H9 (cell line): ENCODE measurements around the gene C1orf122. TPM values are rescaled to one million over a fixed set of nuclear protein-coding genes. Genes with fewer than 3 reads are reported as not detected.

Experiments used
- DNase-seq: peaks from one replicate; pipeline ENCODE4 v3.0.0-alpha.2; 2017
- H2AFZ ChIP-seq: one replicate; pipeline ENCODE4 v1.6.1; 2013; ENCODE audit warnings: mild to moderate bottlenecking, low read length, control low read depth, moderate library complexity
- H2AK5ac ChIP-seq: 2 replicates; pipeline ENCODE4 v1.6.1; 2013; ENCODE audit warnings: low read length, control low read depth, mixed read lengths; ENCODE audit not compliant: insufficient read length
- H2BK120ac ChIP-seq: one replicate; pipeline ENCODE4 v1.6.1; 2013; ENCODE audit warnings: low read depth, mild to moderate bottlenecking, low read length, control low read depth, inconsistent platforms; ENCODE audit not compliant: poor library complexity, severe bottlenecking
- H2BK12ac ChIP-seq: 2 replicates; pipeline ENCODE4 v1.6.1; 2013; ENCODE audit warnings: low read length, control low read depth, mixed read lengths, low read depth; ENCODE audit not compliant: insufficient read length
- H2BK15ac ChIP-seq: 2 replicates; pipeline ENCODE4 v1.6.1; 2013; ENCODE audit warnings: low read depth, low read length, control low read depth
- H2BK20ac ChIP-seq: one replicate; pipeline ENCODE4 v1.6.1; 2013; ENCODE audit warnings: low read depth, mild to moderate bottlenecking, low read length, control low read depth, inconsistent platforms; ENCODE audit not compliant: poor library complexity, severe bottlenecking
- H2BK5ac ChIP-seq: 2 replicates; pipeline ENCODE4 v1.6.1; 2013; ENCODE audit warnings: low read length, control low read depth, mixed read lengths; ENCODE audit not compliant: insufficient read length
- H3K14ac ChIP-seq: 2 replicates; pipeline ENCODE4 v1.6.1; 2013; ENCODE audit warnings: low read length, control low read depth; ENCODE audit not compliant: insufficient read depth
- H3K18ac ChIP-seq: 2 replicates; pipeline ENCODE4 v1.6.1; 2013; ENCODE audit warnings: low read depth, mild to moderate bottlenecking, mixed read lengths, low read length, control low read depth; ENCODE audit not compliant: insufficient read length
- H3K23ac ChIP-seq: 2 replicates; pipeline ENCODE4 v1.6.1; 2013; ENCODE audit warnings: low read length, control low read depth, mixed read lengths, low read depth; ENCODE audit not compliant: insufficient read length
- H3K23me2 ChIP-seq: 2 replicates; pipeline ENCODE4 v1.6.1; 2013; ENCODE audit warnings: low read depth, mild to moderate bottlenecking, mixed read lengths, low read length, control low read depth; ENCODE audit not compliant: insufficient read length, poor library complexity, severe bottlenecking
- H3K27ac ChIP-seq: 2 replicates; pipeline ENCODE4 v1.5.1; 2013; ENCODE audit warnings: low read length, control low read depth, mixed read lengths, low read depth; ENCODE audit not compliant: insufficient read length
- H3K27me3 ChIP-seq: 2 replicates; pipeline ENCODE4 v1.6.1; 2013; ENCODE audit warnings: low read length, control low read depth, inconsistent platforms; ENCODE audit not compliant: insufficient read depth
- H3K4ac ChIP-seq: 2 replicates; pipeline ENCODE4 v1.6.1; 2013; ENCODE audit warnings: low read depth, mild to moderate bottlenecking, control low read depth, inconsistent platforms, low read length, moderate library complexity
- H3K4me1 ChIP-seq: 2 replicates; pipeline ENCODE4 v1.6.1; 2013; ENCODE audit warnings: low read length, control low read depth, inconsistent platforms; ENCODE audit not compliant: insufficient read depth
- H3K4me2 ChIP-seq: 2 replicates; pipeline ENCODE4 v1.6.1; 2013; ENCODE audit warnings: low read length, control low read depth, mixed read lengths; ENCODE audit not compliant: insufficient read length, insufficient read depth
- H3K56ac ChIP-seq: 2 replicates; pipeline ENCODE4 v1.6.1; 2013; ENCODE audit warnings: low read depth, mild to moderate bottlenecking, mixed read lengths, low read length, control low read depth; ENCODE audit not compliant: insufficient read length
- H3K79me1 ChIP-seq: 2 replicates; pipeline ENCODE4 v1.6.1; 2013; ENCODE audit warnings: low read depth, mild to moderate bottlenecking, moderate library complexity, low read length, control low read depth, inconsistent platforms; ENCODE audit not compliant: insufficient read depth, poor library complexity, severe bottlenecking
- H3K79me2 ChIP-seq: 2 replicates; pipeline ENCODE4 v1.6.1; 2013; ENCODE audit warnings: low read length, control low read depth, inconsistent platforms; ENCODE audit not compliant: insufficient read depth
- H3K9ac ChIP-seq: 2 replicates; pipeline ENCODE4 v1.6.1; 2013; ENCODE audit warnings: low read length, control low read depth, mixed read lengths; ENCODE audit not compliant: insufficient read length; ENCODE audit errors: extremely low read depth
- H3K9me3 ChIP-seq: one replicate; pipeline ENCODE4 v1.6.1; 2013; ENCODE audit warnings: low read depth, low read length, inconsistent platforms; ENCODE audit not compliant: control insufficient read depth
- H3T11ph ChIP-seq: one replicate; pipeline ENCODE4 v1.6.1; 2013; ENCODE audit warnings: mild to moderate bottlenecking, low read length, control low read depth, inconsistent platforms
- H4K20me1 ChIP-seq: one replicate; pipeline ENCODE4 v1.6.1; 2013; ENCODE audit not compliant: control insufficient read depth, insufficient read length, insufficient read depth
- H4K5ac ChIP-seq: 2 replicates; pipeline ENCODE4 v1.6.1; 2013; ENCODE audit warnings: low read depth, mild to moderate bottlenecking, mixed read lengths, low read length, control low read depth; ENCODE audit not compliant: insufficient read length
- H4K8ac ChIP-seq: replicated peaks from 2 replicates; pipeline ENCODE4 v1.6.1; 2013; ENCODE audit warnings: low read length, control low read depth, mixed read lengths, low read depth; ENCODE audit not compliant: insufficient read length
- H4K91ac ChIP-seq: 2 replicates; pipeline ENCODE4 v1.6.1; 2013; ENCODE audit warnings: low read depth, mild to moderate bottlenecking, moderate library complexity, mixed read lengths, low read length, control low read depth; ENCODE audit not compliant: insufficient read length
- H3K27ac Mint-ChIP-seq, 3 experiments: 2 replicates in 2 of 3; 3 replicates in 1 of 3; pipeline ENCODE4 v1.8.0; 2020 to 2021; ENCODE audit warnings: mixed read lengths in 3 of 3, mild to moderate bottlenecking in 1 of 3, moderate library complexity in 1 of 3
- H3K27me3 Mint-ChIP-seq: 2 replicates; pipeline ENCODE4 v1.8.0; 2021; ENCODE audit warnings: low read depth, mild to moderate bottlenecking, moderate library complexity, mixed read lengths
- H3K36me3 Mint-ChIP-seq, 3 experiments: 2 replicates in 2 of 3; 3 replicates in 1 of 3; pipeline ENCODE4 v1.8.0; 2020 to 2021; ENCODE audit warnings: low read depth in 3 of 3, mixed read lengths in 3 of 3; ENCODE audit not compliant: insufficient read depth in 1 of 3
- H3K4me1 Mint-ChIP-seq, 2 experiments: 2 replicates each; pipeline ENCODE4 v1.8.0; 2020; ENCODE audit warnings: mixed read lengths in 2 of 2
- H3K4me3 Mint-ChIP-seq, 2 experiments: 2 replicates in 1 of 2; 3 replicates in 1 of 2; pipeline ENCODE4 v1.8.0; 2020 to 2021; ENCODE audit warnings: mild to moderate bottlenecking in 2 of 2, mixed read lengths in 2 of 2, moderate library complexity in 1 of 2
- H3K9me3 Mint-ChIP-seq, 2 experiments: 2 replicates in 1 of 2; 3 replicates in 1 of 2; pipeline ENCODE4 v1.8.0; 2020; ENCODE audit warnings: mild to moderate bottlenecking in 2 of 2, mixed read lengths in 2 of 2, moderate library complexity in 1 of 2
- WGBS: extraction: QIAGEN DNeasy Blood & Tissue Kit; methylation state at CpG from one replicate; pipeline ENCODE4 v1.1.7; 2013; ENCODE audit warnings: missing lambda C conversion rate, low lambda C conversion rate, mixed read lengths; ENCODE audit not compliant: insufficient read length; ENCODE audit errors: extremely low coverage; 5-methylcytosine and 5-hydroxymethylcytosine counted together
- total RNA-seq: library from RNA; stranded (reverse); gene quantifications from 2 replicates; pipeline ENCODE4 v1.2.1, GENCODE V29; 2021
- TF ChIP-seq, protein P1 (sequence below): fragments of 200-600 bp; sonication (generic); conservative IDR thresholded peaks from 3 replicates; pipeline ENCODE4 v1.8.0; 2021; ENCODE audit warnings: antibody characterized with exemption, mild to moderate bottlenecking

The C1orf122 gene
- total RNA-seq, 1 experiment from 2014 or later, result 59.3 TPM

DNA sequence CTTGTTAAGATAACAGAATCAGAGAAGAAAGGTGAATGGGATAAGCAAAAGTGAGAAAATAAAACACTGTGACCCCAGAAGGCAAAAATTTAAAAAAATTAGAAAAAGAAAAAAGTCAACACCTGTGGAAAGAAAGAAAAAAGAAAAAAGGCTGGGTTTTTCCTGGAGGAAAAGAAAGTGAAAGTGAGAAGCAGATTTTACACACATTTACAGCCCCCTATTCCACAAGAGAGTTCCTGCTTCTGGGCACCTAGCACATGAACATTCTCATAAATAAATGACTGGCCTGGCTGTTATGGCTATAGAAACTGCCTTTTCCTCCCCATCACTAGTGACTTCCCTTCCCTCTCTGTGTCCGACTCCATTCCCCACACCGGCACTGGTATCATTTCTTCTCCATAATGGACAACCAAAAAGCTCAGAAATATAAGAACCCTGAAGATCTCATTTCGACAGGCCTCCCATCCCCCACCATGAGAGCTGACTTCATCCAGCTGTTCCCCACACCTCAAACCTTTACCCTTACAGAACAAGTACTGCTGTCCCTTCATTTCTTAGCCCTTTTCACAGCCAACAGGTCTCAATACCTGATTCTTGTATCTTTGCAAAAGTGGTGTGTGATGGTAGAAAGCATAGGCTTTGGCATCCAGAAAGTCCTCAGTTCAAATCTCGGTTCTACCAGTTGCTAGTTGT lies 39.2 kb downstream of the C1orf122 start:
- Histone ChIP-seq H3K79me2 (no peaks in the 10 kb centered on the region; the same call in 1 of the 2 replicates), H3K9me3 (no peaks in the 10 kb centered on the region), H2AK5ac (no peak overlapping the region), H4K5ac (no peak overlapping the region), H4K91ac (no peak overlapping the region), H3K9ac (no peak overlapping the region), H3K4ac (no peak overlapping the region), H3K27me3 (no peaks in the 10 kb centered on the region), H3K4me1 (no peaks in the 10 kb centered on the region), H3K18ac (no peak overlapping the region), H2BK120ac (no peak overlapping the region), H3K23me2 (no peaks in the 10 kb centered on the region), H2BK15ac (no peak overlapping the region), H3K56ac (no peak overlapping the region), H3K79me1 (peaks cover 8% of the 10 kb centered on the region), H3K4me2 (no peak overlapping the region), H3K14ac (no peak overlapping the region), H3K27ac (no peak overlapping the region), H4K8ac (no peak overlapping the region), H2BK12ac (no peak overlapping the region), H2BK20ac (no peak overlapping the region), H3T11ph (no peak overlapping the region), H3K23ac (no peak overlapping the region), H2AFZ (no peak overlapping the region), H2BK5ac (no peak overlapping the region), H4K20me1 (no peaks in the 10 kb centered on the region)
- H3K27ac Mint-ChIP-seq, result no peak overlapping the region
- DNase-seq, result no peak
- TF ChIP-seq, protein P1, sequence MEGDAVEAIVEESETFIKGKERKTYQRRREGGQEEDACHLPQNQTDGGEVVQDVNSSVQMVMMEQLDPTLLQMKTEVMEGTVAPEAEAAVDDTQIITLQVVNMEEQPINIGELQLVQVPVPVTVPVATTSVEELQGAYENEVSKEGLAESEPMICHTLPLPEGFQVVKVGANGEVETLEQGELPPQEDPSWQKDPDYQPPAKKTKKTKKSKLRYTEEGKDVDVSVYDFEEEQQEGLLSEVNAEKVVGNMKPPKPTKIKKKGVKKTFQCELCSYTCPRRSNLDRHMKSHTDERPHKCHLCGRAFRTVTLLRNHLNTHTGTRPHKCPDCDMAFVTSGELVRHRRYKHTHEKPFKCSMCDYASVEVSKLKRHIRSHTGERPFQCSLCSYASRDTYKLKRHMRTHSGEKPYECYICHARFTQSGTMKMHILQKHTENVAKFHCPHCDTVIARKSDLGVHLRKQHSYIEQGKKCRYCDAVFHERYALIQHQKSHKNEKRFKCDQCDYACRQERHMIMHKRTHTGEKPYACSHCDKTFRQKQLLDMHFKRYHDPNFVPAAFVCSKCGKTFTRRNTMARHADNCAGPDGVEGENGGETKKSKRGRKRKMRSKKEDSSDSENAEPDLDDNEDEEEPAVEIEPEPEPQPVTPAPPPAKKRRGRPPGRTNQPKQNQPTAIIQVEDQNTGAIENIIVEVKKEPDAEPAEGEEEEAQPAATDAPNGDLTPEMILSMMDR, result no peak
- H3K36me3 Mint-ChIP-seq, result 0 out of 7 replicates have a peak, but pooled peaks cover 0 to 2% (median 0%) of the 10 kb centered on the region in 3 experiments
- WGBS, result no CpG with 5 or more reads among the region's 4 CpGs
- H3K4me3 Mint-ChIP-seq, result no peak overlapping the region
- H3K27me3 Mint-ChIP-seq, result no peaks in the 10 kb centered on the region
- no peaks in the 10 kb centered on the region for H3K4me1 Mint-ChIP-seq
- H3K9me3 Mint-ChIP-seq, result no peaks in the 10 kb centered on the region
